Keratinocyte (primary cell): Measurements from ENCODE around the gene ZNF598. TPM values are rescaled to one million over a fixed set of nuclear protein-coding genes. Genes with fewer than 3 reads are reported as not detected.

ENCODE experiments used
- DNase-seq: peaks from one replicate; pipeline ENCODE4 v3.0.0-alpha.2; 2011; ENCODE audit warnings: low read depth, missing footprints, low spot score
- FAIRE-seq: peaks from 2 replicates; lab custom pipeline; 2011; peaks lifted over from hg19 to GRCh38; lab: Jason Lieb, UNC
- H2AFZ ChIP-seq: 2 replicates; pipeline ENCODE4 v1.6.0; 2012; ENCODE audit warnings: low read length, control low read depth, inconsistent platforms; ENCODE audit not compliant: control insufficient read depth
- H3K27ac ChIP-seq: 2 replicates; pipeline ENCODE4 v1.5.1; 2011; ENCODE audit warnings: low read length; ENCODE audit not compliant: control insufficient read depth, insufficient read depth
- H3K27me3 ChIP-seq: 3 replicates; pipeline ENCODE4 v1.6.0; 2011; ENCODE audit warnings: low read length; ENCODE audit not compliant: control insufficient read depth, insufficient read depth; ENCODE audit errors: extremely low read depth
- H3K36me3 ChIP-seq, 2 experiments: 2 replicates in 1 of 2; 3 replicates in 1 of 2; pipeline ENCODE4 v1.5.1; 2011; ENCODE audit warnings: low read length in 2 of 2, mild to moderate bottlenecking in 1 of 2; ENCODE audit not compliant: control insufficient read depth in 2 of 2, insufficient read depth in 2 of 2; ENCODE audit errors: extremely low read depth in 1 of 2
- H3K4me1 ChIP-seq: 3 replicates; pipeline ENCODE4 v1.5.1; 2011; ENCODE audit warnings: low read length; ENCODE audit not compliant: control insufficient read depth, insufficient read depth; ENCODE audit errors: extremely low read depth
- H3K4me2 ChIP-seq: 3 replicates; pipeline ENCODE4 v1.6.0; 2011; ENCODE audit warnings: low read depth, low read length; ENCODE audit not compliant: control insufficient read depth, insufficient read depth; ENCODE audit errors: extremely low read depth
- H3K4me3 ChIP-seq, 3 experiments: fragments of 200-600 bp in 1 of 3; sonication (generic) in 1 of 3; 2 replicates in 2 of 3; 3 replicates in 1 of 3; pipeline ENCODE4 v1.5.1; 2011 to 2016; ENCODE audit warnings: low read length in 3 of 3, mild to moderate bottlenecking in 3 of 3, control low read depth in 2 of 3, inconsistent platforms in 1 of 3, low read depth in 1 of 3, mixed read lengths in 1 of 3, mixed run types in 1 of 3, moderate library complexity in 1 of 3; ENCODE audit not compliant: control insufficient read depth in 2 of 3, insufficient read depth in 2 of 3; ENCODE audit errors: extremely low read depth in 1 of 3
- H3K79me2 ChIP-seq: 2 replicates; pipeline ENCODE4 v1.6.0; 2012; ENCODE audit warnings: low read length; ENCODE audit not compliant: control insufficient read depth, insufficient read depth
- H3K9ac ChIP-seq: 3 replicates; pipeline ENCODE4 v1.6.0; 2011; ENCODE audit warnings: low read length; ENCODE audit not compliant: control insufficient read depth, insufficient read depth; ENCODE audit errors: extremely low read depth
- H3K9me1 ChIP-seq: 3 replicates; pipeline ENCODE4 v1.6.0; 2011; ENCODE audit warnings: low read length; ENCODE audit not compliant: control insufficient read depth, insufficient read depth; ENCODE audit errors: extremely low read depth
- H3K9me3 ChIP-seq: 2 replicates; pipeline ENCODE4 v1.5.1; 2012; ENCODE audit warnings: low read depth, low read length; ENCODE audit not compliant: control insufficient read depth
- H4K20me1 ChIP-seq: 3 replicates; pipeline ENCODE4 v1.6.0; 2011; ENCODE audit warnings: low read length; ENCODE audit not compliant: control insufficient read depth, insufficient read depth; ENCODE audit errors: extremely low read depth
- CTCF ChIP-seq, 3 experiments: IDR thresholded peaks in 1 of 3; conservative IDR thresholded peaks in 1 of 3; optimal IDR thresholded peaks in 1 of 3; 2 replicates in 2 of 3; 3 replicates in 1 of 3; pipeline versions ENCODE3 to v1.5.1; 2011; ENCODE audit warnings: low read length in 3 of 3, mild to moderate bottlenecking in 3 of 3, moderate library complexity in 2 of 3, control low read depth in 1 of 3, inconsistent platforms in 1 of 3; ENCODE audit not compliant: insufficient read depth in 2 of 3; ENCODE audit errors: extremely low read depth in 1 of 3
- EZH2 ChIP-seq: IDR thresholded peaks from one replicate; pipeline ENCODE4 v1.6.1; 2012; ENCODE audit warnings: inconsistent platforms, mild to moderate bottlenecking, low read length, moderate library complexity
- dilution Hi-C: fragments of 300-500 bp; cut with MboI; formaldehyde crosslinking; loops from one replicate; pipeline ENCODE4 v1.7.0; 2020; ENCODE audit warnings: low sequenced_read_pairs; ENCODE audit not compliant: extremely low pct_ligation_motif_present
- polyA plus RNA-seq, 5 experiments: library from polyadenylated mRNA; depleted of rRNA in 3 of 5; stranded (reverse) in 3 of 5; stranded (forward) in 1 of 5; unstranded in 1 of 5; fragments of >200 nt; gene quantifications; 1 replicate in 1 of 5; 2 replicates in 3 of 5; 3 replicates in 1 of 5; pipeline versions ENCODE4 v1.2.1 to v1.2.3, GENCODE V29; 2011 to 2012; ENCODE audit warnings: missing spikeins in 2 of 5, low read depth in 1 of 5, low replicate concordance in 1 of 5

Gene ZNF598
- polyA plus RNA-seq, 1 donor (not counting 4 experiments of a cell fraction or from before 2014, with no cell fraction given) = 18.0 TPM

- no peak for DNase-seq
- Histone ChIP-seq H3K4me3 (peak overlapping the region; percentile 59 to 90 (median 81)), H2AFZ (peak overlapping the region; percentile 12), H3K4me1 (peaks cover 38% of the 10 kb centered on the region), H4K20me1 (no peaks in the 10 kb centered on the region), H3K9me1 (peaks cover 2% of the 10 kb centered on the region), H3K9me3 (no peaks in the 10 kb centered on the region), H3K27me3 (peaks cover 46% of the 10 kb centered on the region), H3K9ac (peak overlapping the region; percentile 72), H3K4me2 (peak overlapping the region; percentile 92), H3K36me3 (peaks cover 7 to 14% of the 10 kb centered on the region in 2 experiments), H3K27ac (peak overlapping the region; percentile 8), H3K79me2 (peaks cover 2% of the 10 kb centered on the region)
- dilution Hi-C loops = no loop called here
- TF ChIP-seq EZH2 (no peak), CTCF (optimal IDR thresholded peaks at IDR 0.05 in 1 of 3, IDR thresholded peaks at IDR 0.05 in 1 of 3, conservative IDR thresholded peaks at IDR 0.05 in 1 of 3; ENCODE audit: extremely low read depth in 1 of 3, insufficient read depth in 2 of 3, low read length in 3 of 3) (no peak)
- no peak for FAIRE-seq
Measured at GRCh38 chr16:1984347-1985225, 25.0 kb downstream of the ZNF598 start.

- H3K27ac ChIP-seq = peak within 1 kb of the TSS; percentile 8
- no peaks in the 10 kb centered on the region for H4K20me1 ChIP-seq
- H3K79me2 ChIP-seq = peaks cover 2% of the 10 kb centered on the region
- peak within 1 kb of the TSS; percentile 56 for H2AFZ ChIP-seq
- H3K4me2 ChIP-seq = peak within 1 kb of the TSS; percentile 92
- no peak for TF ChIP-seq EZH2
- peak in 2 of 3 experiments; percentile 1 to 66 for TF ChIP-seq CTCF (optimal IDR thresholded peaks at IDR 0.05 in 1 of 3, IDR thresholded peaks at IDR 0.05 in 1 of 3, conservative IDR thresholded peaks at IDR 0.05 in 1 of 3; ENCODE audit: extremely low read depth in 1 of 3, insufficient read depth in 2 of 3, low read length in 3 of 3)
- H3K4me1 ChIP-seq = peaks cover 37% of the 10 kb centered on the region
- H3K27me3 ChIP-seq = peaks cover 38% of the 10 kb centered on the region
- peaks cover 7 to 14% of the 10 kb centered on the region in 2 experiments for H3K36me3 ChIP-seq
- dilution Hi-C loops = no loop called here
- H3K9me1 ChIP-seq = peaks cover 2% of the 10 kb centered on the region
- H3K9ac ChIP-seq = peak within 1 kb of the TSS; percentile 72
- FAIRE-seq = no peak
- H3K4me3 ChIP-seq = peak within 1 kb of the TSS; percentile 59 to 90 (median 81)
- DNase-seq = no peak
- H3K9me3 ChIP-seq = no peaks in the 10 kb centered on the region
Measured at GRCh38 chr16:1983544-1984346, 25.9 kb downstream of the ZNF598 start, which contains the start of gene GFER. GFER (plus strand) TSS chr16:1984193; CDS start chr16:1984219, 26 bp downstream.
